Endothelial cell of umbilical vein (primary cell): Measurements from ENCODE around the gene ABCA10. TPM values are rescaled to one million over a fixed set of nuclear protein-coding genes. Genes with fewer than 3 reads are reported as not detected.

Experiments used
- BruUV-seq: library from RNA; stranded (reverse); fragments of 400-500 nt; replicated peaks from 2 replicates; lab custom pipeline; 2021; lab: Mats Ljungman, UMichigan
- CTCF ChIA-PET: fragments of 300-600, 350-600 bp; sonication (Branson Sonifier 250); formaldehyde crosslinking; loops from one replicate; lab custom pipeline; 2021; ENCODE audit warnings: antibody characterized with exemption, inconsistent platforms; lab: Charles Lee
- POLR2A ChIA-PET: fragments of 300-600, 350-600 bp; sonication (Branson Sonifier 250); formaldehyde crosslinking; loops from one replicate; lab custom pipeline; 2021; ENCODE audit warnings: antibody characterized with exemption, inconsistent platforms; lab: Charles Lee
- DNase-seq: peaks from one replicate; pipeline ENCODE4 v3.0.0-alpha.2; 2011; ENCODE audit warnings: low read depth, low spot score
- FAIRE-seq: peaks from 2 replicates; lab custom pipeline; 2011; peaks lifted over from hg19 to GRCh38; lab: Jason Lieb, UNC
- H2AFZ ChIP-seq: 2 replicates; pipeline ENCODE4 v1.6.0; 2012; ENCODE audit warnings: low read depth, low read length, control low read depth, inconsistent platforms
- H3K27ac ChIP-seq: 2 replicates; pipeline ENCODE4 v1.5.1; 2011; ENCODE audit warnings: low read depth, mild to moderate bottlenecking, control low read depth, low read length, moderate library complexity; ENCODE audit not compliant: insufficient read depth
- H3K27me3 ChIP-seq, 2 experiments: 2 replicates each; pipeline versions ENCODE4 v1.6.0 to v1.6.1; 2011; ENCODE audit warnings: low read length in 2 of 2, mixed read lengths in 1 of 2; ENCODE audit not compliant: control insufficient read depth in 2 of 2, insufficient read depth in 2 of 2
- H3K36me3 ChIP-seq, 2 experiments: 2 replicates in 1 of 2; 3 replicates in 1 of 2; pipeline ENCODE4 v1.5.1; 2011; ENCODE audit warnings: low read length in 2 of 2, mild to moderate bottlenecking in 1 of 2, moderate library complexity in 1 of 2; ENCODE audit not compliant: control insufficient read depth in 2 of 2, insufficient read depth in 2 of 2; ENCODE audit errors: extremely low read depth in 1 of 2
- H3K4me1 ChIP-seq: 3 replicates; pipeline ENCODE4 v1.5.1; 2011; ENCODE audit warnings: mild to moderate bottlenecking, low read length; ENCODE audit not compliant: control insufficient read depth, insufficient read depth; ENCODE audit errors: extremely low read depth
- H3K4me2 ChIP-seq: 2 replicates; pipeline ENCODE4 v1.6.1; 2011; ENCODE audit warnings: low read length, control low read depth, mixed read lengths; ENCODE audit not compliant: insufficient read depth
- H3K4me3 ChIP-seq, 3 experiments: fragments of 200-600 bp in 1 of 3; sonication (generic), shearing (Covaris generic) in 1 of 3; replicated peaks in 1 of 3; 2 replicates each; pipeline ENCODE4 v1.5.1; 2011 to 2016; ENCODE audit warnings: control low read depth in 3 of 3, low read length in 3 of 3, mild to moderate bottlenecking in 2 of 3, inconsistent platforms in 1 of 3, low read depth in 1 of 3, moderate library complexity in 1 of 3; ENCODE audit not compliant: insufficient read depth in 1 of 3
- H3K79me2 ChIP-seq: 2 replicates; pipeline ENCODE4 v1.6.0; 2012; ENCODE audit warnings: low read length, inconsistent platforms; ENCODE audit not compliant: control insufficient read depth, insufficient read depth
- H3K9ac ChIP-seq: replicated peaks from 2 replicates; pipeline ENCODE3; 2011; ENCODE audit warnings: low read length, control low read depth; ENCODE audit not compliant: insufficient read depth; ENCODE audit errors: extremely low read depth
- H3K9me1 ChIP-seq: replicated peaks from 3 replicates; pipeline ENCODE4 v1.6.0; 2011; ENCODE audit warnings: mild to moderate bottlenecking, low read length; ENCODE audit not compliant: control insufficient read depth, insufficient read depth; ENCODE audit errors: extremely low read depth
- H3K9me3 ChIP-seq: replicated peaks from 2 replicates; pipeline ENCODE4 v1.5.1; 2012; ENCODE audit warnings: low read length, inconsistent platforms; ENCODE audit not compliant: control insufficient read depth, insufficient read depth
- H4K20me1 ChIP-seq: replicated peaks from 2 replicates; pipeline ENCODE3; 2011; ENCODE audit warnings: mild to moderate bottlenecking, low read length; ENCODE audit not compliant: control insufficient read depth, insufficient read depth; ENCODE audit errors: extremely low read depth
- CTCF ChIP-seq, 2 donors: IDR thresholded peaks; 1 replicate in 1 of 2; 2 replicates in 1 of 2; pipeline ENCODE4 v1.5.1; 2011; ENCODE audit warnings: low read length in 2 of 2, mild to moderate bottlenecking in 2 of 2, moderate library complexity in 2 of 2, control low read depth in 1 of 2, inconsistent platforms in 1 of 2, low read depth in 1 of 2; ENCODE audit not compliant: insufficient read depth in 1 of 2; ENCODE audit errors: extremely low read depth in 1 of 2
- EZH2 ChIP-seq: IDR thresholded peaks from 2 replicates; pipeline ENCODE4 v1.6.1; 2012; ENCODE audit warnings: borderline replicate concordance, low read depth, mild to moderate bottlenecking, moderate library complexity, low read length, inconsistent platforms; ENCODE audit not compliant: severe bottlenecking
- FOS ChIP-seq: IDR thresholded peaks from 2 replicates; pipeline ENCODE4 v1.6.1; 2011; ENCODE audit warnings: mild to moderate bottlenecking, low read length, moderate library complexity, borderline replicate concordance; ENCODE audit not compliant: insufficient read depth
- GATA2 ChIP-seq: IDR thresholded peaks from 2 replicates; pipeline ENCODE4 v1.7.0; 2011; ENCODE audit warnings: low read depth, mild to moderate bottlenecking, moderate library complexity, mixed read lengths, low read length; ENCODE audit not compliant: insufficient read length, insufficient read depth
- JUN ChIP-seq: IDR thresholded peaks from 2 replicates; pipeline ENCODE4 v1.6.1; 2011; ENCODE audit warnings: borderline replicate concordance, low read depth; ENCODE audit not compliant: insufficient read length, insufficient read depth
- MAX ChIP-seq: IDR thresholded peaks from 2 replicates; pipeline ENCODE4 v1.6.1; 2011; ENCODE audit not compliant: insufficient read depth, insufficient read length
- MYC ChIP-seq: IDR thresholded peaks from one replicate; pipeline ENCODE4 v1.6.1; 2011; ENCODE audit warnings: mild to moderate bottlenecking, low read depth, low read length
- POLR2A ChIP-seq: IDR thresholded peaks from 2 replicates; pipeline ENCODE4 v1.6.1; 2012; ENCODE audit warnings: low read depth, mild to moderate bottlenecking, control low read depth, low read length
- POLR2AphosphoS5 ChIP-seq: IDR thresholded peaks from 2 replicates; pipeline ENCODE4 v1.6.1; 2012; ENCODE audit warnings: low read depth, mild to moderate bottlenecking, control low read depth, low read length, moderate library complexity; ENCODE audit not compliant: insufficient read depth
- dilution Hi-C: fragments of 300-500 bp; cut with MboI; formaldehyde crosslinking; loops from one replicate; pipeline ENCODE4 v1.15.0; 2019; ENCODE audit warnings: low sequenced_read_pairs; ENCODE audit not compliant: extremely low pct_ligation_motif_present
- intact Hi-C: fragments of 100-400 bp; cut with micrococcal nuclease; formaldehyde crosslinking; loops from one replicate; pipeline ENCODE4 v1.10.0; 2022
- polyA plus RNA-seq, 4 experiments: library from polyadenylated mRNA; depleted of rRNA in 3 of 4; stranded (reverse) in 3 of 4; unstranded in 1 of 4; fragments of >200 nt; gene quantifications; 2 replicates each; pipeline versions ENCODE4 v1.2.1 to v1.2.3, GENCODE V29; 2011 to 2012; ENCODE audit warnings: missing spikeins in 1 of 4
- total RNA-seq: library from RNA; stranded (reverse); gene quantifications from 2 replicates; pipeline ENCODE4 v1.2.3, GENCODE V29; 2021

The ABCA10 gene
- total and polyA plus RNA-seq, 2 donors (not counting 3 experiments of a cell fraction or from before 2014, with no cell fraction given) = 0.22 to 2.1 TPM

GRCh38 chr17:69192754-69193153 is 35.9 kb downstream of the ABCA10 start:
- no peak for FAIRE-seq
- no peaks in the 10 kb centered on the region for H3K9me1 ChIP-seq
- no peaks in the 10 kb centered on the region for H3K36me3 ChIP-seq
- H3K27ac ChIP-seq = no peak overlapping the region
- TF ChIP-seq POLR2A (no peak), GATA2 (no peak), EZH2 (no peak), FOS (no peak), JUN (no peak), POLR2AphosphoS5 (no peak), CTCF (IDR thresholded peaks at IDR 0.05; ENCODE audit: extremely low read depth in 1 of 2, insufficient read depth in 1 of 2, low read depth in 1 of 2, low read length in 2 of 2) (no peak), MAX (no peak), MYC (no peak)
- no peak overlapping the region for H3K4me3 ChIP-seq
- H3K79me2 ChIP-seq = no peaks in the 10 kb centered on the region
- no peaks in the 10 kb centered on the region for H4K20me1 ChIP-seq
- no peak overlapping the region for H3K4me2 ChIP-seq
- no peaks in the 10 kb centered on the region for H3K27me3 ChIP-seq
- ChIA-PET POLR2A (no interaction called here), CTCF (no interaction called here)
- intact Hi-C loops (no loop called here), dilution Hi-C loops (no loop called here)
- no peaks in the 10 kb centered on the region for H3K9me3 ChIP-seq
- DNase-seq = no peak
- H3K9ac ChIP-seq = no peak overlapping the region
- H3K4me1 ChIP-seq = no peaks in the 10 kb centered on the region
- no peak overlapping the region for H2AFZ ChIP-seq
- BruUV-seq = no TSS peak
